SK-N-SH treated with all-trans-retinoic acid at 6 μM for 48 hours (cell line): Measurements from ENCODE around the gene PALLD.

ENCODE experiments used
- ATAC-seq: fragments of 200-7000 bp; cut with Tn5 transposase; 3 replicates; pipeline ENCODE4 v1.9.1; 2020; ENCODE audit warnings: mild to moderate bottlenecking, moderate library complexity
- ARNTL ChIP-seq: fragments of 450-650 bp; formaldehyde crosslinking; IDR thresholded peaks from 2 replicates; pipeline ENCODE4 v1.5.0; 2020; ENCODE audit warnings: low read depth, mild to moderate bottlenecking, moderate library complexity, borderline replicate concordance
- BACH2 ChIP-seq: fragments of 250-450 bp; sonication (Bioruptor Pico); IDR thresholded peaks from 2 replicates; pipeline ENCODE4 v1.9.0; 2021; ENCODE audit warnings: mild to moderate bottlenecking, borderline replicate concordance
- CREB5 ChIP-seq: fragments of 250-450 bp; sonication (Bioruptor Pico); IDR thresholded peaks from 2 replicates; pipeline ENCODE4 v1.5.1; 2020; ENCODE audit warnings: low read depth, mild to moderate bottlenecking, moderate library complexity
- CSDC2 ChIP-seq: fragments of 250-450 bp; sonication (Bioruptor Pico); IDR thresholded peaks from 2 replicates; pipeline ENCODE4 v1.5.0; 2020; ENCODE audit warnings: mild to moderate bottlenecking, moderate library complexity
- ESRRG ChIP-seq: fragments of 250-450 bp; sonication (Bioruptor Pico); IDR thresholded peaks from 2 replicates; pipeline ENCODE4 v1.6.1; 2021; ENCODE audit warnings: mild to moderate bottlenecking
- GLIS3 ChIP-seq: fragments of 250-450 bp; sonication (Bioruptor Pico); IDR thresholded peaks from 2 replicates; pipeline ENCODE4 v1.5.0; 2020; ENCODE audit warnings: mild to moderate bottlenecking, moderate library complexity
- OSR1 ChIP-seq: fragments of 250-450 bp; sonication (Bioruptor Pico); IDR thresholded peaks from 2 replicates; pipeline ENCODE4 v1.8.0; 2022; ENCODE audit warnings: moderate library complexity, mild to moderate bottlenecking, inconsistent platforms
- POU6F1 ChIP-seq: fragments of 250-450 bp; sonication (Bioruptor Pico); IDR thresholded peaks from 2 replicates; pipeline ENCODE4 v1.8.0; 2021; ENCODE audit warnings: low read depth, mild to moderate bottlenecking, moderate library complexity, borderline replicate concordance
- PPARA ChIP-seq: fragments of 250-450 bp; sonication (Bioruptor Pico); IDR thresholded peaks from 2 replicates; pipeline ENCODE4 v1.5.0; 2020; ENCODE audit warnings: mild to moderate bottlenecking, borderline replicate concordance
- RARB ChIP-seq: fragments of 250-450 bp; sonication (Bioruptor Pico); IDR thresholded peaks from 2 replicates; pipeline ENCODE4 v1.8.0; 2021; ENCODE audit warnings: mild to moderate bottlenecking, moderate library complexity
- SNAI2 ChIP-seq: fragments of 250-450 bp; sonication (Bioruptor Pico); IDR thresholded peaks from 2 replicates; pipeline ENCODE4 v1.5.0; 2020; ENCODE audit warnings: mild to moderate bottlenecking, moderate library complexity
- TCF4 ChIP-seq: fragments of 250-450 bp; sonication (Bioruptor Pico); IDR thresholded peaks from 2 replicates; pipeline ENCODE4 v1.8.0; 2021; ENCODE audit warnings: mild to moderate bottlenecking, moderate library complexity, borderline replicate concordance
- TOX ChIP-seq: fragments of 250-450 bp; sonication (Bioruptor Pico); IDR thresholded peaks from 2 replicates; pipeline ENCODE4 v1.8.0; 2021; ENCODE audit warnings: mild to moderate bottlenecking, moderate library complexity, borderline replicate concordance
- TSHZ2 ChIP-seq: fragments of 250-450 bp; sonication (Bioruptor Pico); IDR thresholded peaks from 2 replicates; pipeline ENCODE4 v1.5.0; 2020; ENCODE audit warnings: mild to moderate bottlenecking, moderate library complexity
- ZC3H10 ChIP-seq: fragments of 250-450 bp; sonication (Bioruptor Pico); IDR thresholded peaks from 2 replicates; pipeline ENCODE4 v1.5.1; 2021; ENCODE audit warnings: mild to moderate bottlenecking, moderate library complexity
- ZFP3 ChIP-seq: fragments of 250-450 bp; sonication (Bioruptor Pico); IDR thresholded peaks from 2 replicates; pipeline ENCODE4 v1.5.0; 2020; ENCODE audit warnings: mild to moderate bottlenecking, moderate library complexity
- ZFP30 ChIP-seq: fragments of 450-650 bp; formaldehyde crosslinking; IDR thresholded peaks from 2 replicates; pipeline ENCODE4 v1.5.0; 2022; ENCODE audit warnings: mild to moderate bottlenecking, moderate library complexity
- ZNF565 ChIP-seq: fragments of 450-650 bp; formaldehyde crosslinking; conservative IDR thresholded peaks from 2 replicates; pipeline ENCODE4 v1.5.0; 2020; ENCODE audit warnings: low read depth, mild to moderate bottlenecking, moderate library complexity
- ZNF70 ChIP-seq: fragments of 450-650 bp; formaldehyde crosslinking; IDR thresholded peaks from 2 replicates; pipeline ENCODE4 v1.5.0; 2020; ENCODE audit warnings: mild to moderate bottlenecking, moderate library complexity
- ZNF8 ChIP-seq: fragments of 450-650 bp; formaldehyde crosslinking; IDR thresholded peaks from 2 replicates; pipeline ENCODE4 v1.5.0; 2020; ENCODE audit warnings: mild to moderate bottlenecking, moderate library complexity
- TF ChIP-seq, protein P1 (sequence below): fragments of 250-450 bp; sonication (Bioruptor Pico); IDR thresholded peaks from 2 replicates; pipeline ENCODE4 v1.5.1; 2021; ENCODE audit warnings: mild to moderate bottlenecking, moderate library complexity
- TF ChIP-seq, protein P2 (sequence below): fragments of 250-450 bp; sonication (Bioruptor Pico); IDR thresholded peaks from 2 replicates; pipeline ENCODE4 v1.8.0; 2020; ENCODE audit warnings: mild to moderate bottlenecking, moderate library complexity, borderline replicate concordance

The PALLD gene

DNA sequence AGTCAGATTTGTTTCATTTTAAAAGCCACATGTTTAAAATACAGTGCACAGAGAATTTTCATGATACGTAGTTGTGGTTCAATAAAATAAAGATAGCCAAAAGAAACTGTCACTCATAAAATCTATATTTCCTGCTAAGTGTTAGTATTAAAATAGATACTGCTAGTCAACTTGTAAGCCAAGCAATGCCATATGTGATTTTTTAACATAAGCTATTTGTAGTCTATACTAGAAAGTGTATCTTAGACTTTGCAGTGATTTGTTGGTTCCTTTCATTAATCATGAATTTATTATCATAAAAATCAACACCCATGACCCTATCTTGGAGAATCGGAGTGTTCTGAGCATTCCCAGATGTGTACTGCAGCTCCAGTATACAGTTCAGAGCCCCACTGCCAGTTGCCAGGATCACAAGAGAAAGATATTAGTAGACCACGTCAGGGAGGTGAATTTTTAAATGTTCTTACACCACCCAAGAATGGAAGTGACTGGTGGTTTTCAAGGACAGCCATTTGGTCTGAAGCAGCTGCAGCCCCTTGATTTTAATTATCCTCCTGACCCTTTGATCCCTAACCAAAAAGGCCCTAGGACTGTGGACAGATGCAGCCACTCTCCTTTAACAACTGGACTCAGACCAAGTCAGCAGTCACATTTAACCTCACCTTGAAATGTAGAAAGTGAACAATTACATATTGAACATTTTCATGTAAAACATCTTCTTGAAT lies 163.1 kb downstream of the PALLD start (continued):
- TF ChIP-seq POU6F1 (CRISPR knock-in tag) (no peak), TSHZ2 (CRISPR knock-in tag) (no peak), CSDC2 (CRISPR knock-in tag) (no peak), ARNTL (no peak)

DNA sequence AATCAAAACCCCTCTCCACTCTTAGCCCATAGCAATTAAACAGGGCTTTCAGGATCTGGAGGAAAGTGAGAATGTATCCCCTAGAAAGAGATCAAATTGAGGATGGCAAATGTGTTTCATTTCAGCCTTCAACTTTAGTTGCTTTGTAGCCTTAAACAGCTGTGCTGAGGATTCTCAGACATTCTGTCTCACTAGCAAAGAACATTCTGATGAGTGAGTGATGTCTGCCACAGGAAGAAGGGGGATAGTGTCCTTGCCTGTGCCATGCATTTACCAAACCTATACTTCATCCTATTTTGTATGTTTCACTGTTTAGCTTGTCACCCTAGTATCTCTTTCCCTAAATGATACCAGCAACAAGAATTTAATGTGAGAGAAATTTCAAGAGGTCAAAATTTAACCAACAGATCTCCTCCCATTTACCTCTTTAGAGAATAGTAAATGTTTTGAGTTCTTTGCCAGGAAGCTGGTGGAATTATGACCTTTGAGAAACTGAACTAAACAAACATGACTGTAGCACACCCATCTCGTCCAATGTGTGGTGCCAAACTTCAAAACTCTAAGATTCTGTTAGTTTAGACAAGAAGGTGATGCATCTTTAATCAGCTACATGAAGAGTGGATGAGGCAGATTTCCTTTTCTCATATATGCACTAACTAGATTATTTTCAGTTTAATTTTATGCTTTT lies 165.6 kb downstream of the PALLD start:
- no peak for TF ChIP-seq ZFP3 (CRISPR knock-in tag)
- no peak for TF ChIP-seq BACH2 (CRISPR knock-in tag)
- no peak for TF ChIP-seq CREB5 (CRISPR knock-in tag)
- TF ChIP-seq PPARA = no peak
- TF ChIP-seq TCF4 = no peak
- TF ChIP-seq ZNF565 = no peak
- TF ChIP-seq ZNF8 (CRISPR knock-in tag) = no peak
- ATAC-seq = no peak

GRCh38 chr4:168664242-168664891 lies 167.5 kb downstream of the PALLD start:
- no peak for TF ChIP-seq CSDC2 (CRISPR knock-in tag)
- TF ChIP-seq, protein P1, sequence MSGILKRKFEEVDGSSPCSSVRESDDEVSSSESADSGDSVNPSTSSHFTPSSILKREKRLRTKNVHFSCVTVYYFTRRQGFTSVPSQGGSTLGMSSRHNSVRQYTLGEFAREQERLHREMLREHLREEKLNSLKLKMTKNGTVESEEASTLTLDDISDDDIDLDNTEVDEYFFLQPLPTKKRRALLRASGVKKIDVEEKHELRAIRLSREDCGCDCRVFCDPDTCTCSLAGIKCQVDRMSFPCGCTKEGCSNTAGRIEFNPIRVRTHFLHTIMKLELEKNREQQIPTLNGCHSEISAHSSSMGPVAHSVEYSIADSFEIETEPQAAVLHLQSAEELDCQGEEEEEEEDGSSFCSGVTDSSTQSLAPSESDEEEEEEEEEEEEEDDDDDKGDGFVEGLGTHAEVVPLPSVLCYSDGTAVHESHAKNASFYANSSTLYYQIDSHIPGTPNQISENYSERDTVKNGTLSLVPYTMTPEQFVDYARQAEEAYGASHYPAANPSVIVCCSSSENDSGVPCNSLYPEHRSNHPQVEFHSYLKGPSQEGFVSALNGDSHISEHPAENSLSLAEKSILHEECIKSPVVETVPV (CRISPR knock-in tag) = no peak
- TF ChIP-seq ZC3H10 = no peak
- TF ChIP-seq SNAI2 (CRISPR knock-in tag) = no peak
- TF ChIP-seq PPARA = no peak
- no peak for TF ChIP-seq ZFP3 (CRISPR knock-in tag)
- TF ChIP-seq POU6F1 (CRISPR knock-in tag) = no peak
- TF ChIP-seq CREB5 (CRISPR knock-in tag) = no peak
- TF ChIP-seq, protein P2, sequence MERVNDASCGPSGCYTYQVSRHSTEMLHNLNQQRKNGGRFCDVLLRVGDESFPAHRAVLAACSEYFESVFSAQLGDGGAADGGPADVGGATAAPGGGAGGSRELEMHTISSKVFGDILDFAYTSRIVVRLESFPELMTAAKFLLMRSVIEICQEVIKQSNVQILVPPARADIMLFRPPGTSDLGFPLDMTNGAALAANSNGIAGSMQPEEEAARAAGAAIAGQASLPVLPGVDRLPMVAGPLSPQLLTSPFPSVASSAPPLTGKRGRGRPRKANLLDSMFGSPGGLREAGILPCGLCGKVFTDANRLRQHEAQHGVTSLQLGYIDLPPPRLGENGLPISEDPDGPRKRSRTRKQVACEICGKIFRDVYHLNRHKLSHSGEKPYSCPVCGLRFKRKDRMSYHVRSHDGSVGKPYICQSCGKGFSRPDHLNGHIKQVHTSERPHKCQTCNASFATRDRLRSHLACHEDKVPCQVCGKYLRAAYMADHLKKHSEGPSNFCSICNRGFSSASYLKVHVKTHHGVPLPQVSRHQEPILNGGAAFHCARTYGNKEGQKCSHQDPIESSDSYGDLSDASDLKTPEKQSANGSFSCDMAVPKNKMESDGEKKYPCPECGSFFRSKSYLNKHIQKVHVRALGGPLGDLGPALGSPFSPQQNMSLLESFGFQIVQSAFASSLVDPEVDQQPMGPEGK = no peak
- TF ChIP-seq GLIS3 = no peak
- TF ChIP-seq OSR1 (CRISPR knock-in tag) = no peak
- TF ChIP-seq TOX (CRISPR knock-in tag) = no peak
- TF ChIP-seq BACH2 (CRISPR knock-in tag) = no peak
- no peak for TF ChIP-seq RARB (CRISPR knock-in tag)
- TF ChIP-seq ZNF70 = no peak
- no peak for TF ChIP-seq ZNF565
- no peak for TF ChIP-seq ZFP30 (CRISPR knock-in tag)
- TF ChIP-seq ESRRG = no peak
- ATAC-seq = no peak
